SK-MEL-5 (cell line): ENCODE results near the gene SPATA31D4. TPM values are rescaled to one million over a fixed set of nuclear protein-coding genes. Genes with fewer than 3 reads are reported as not detected.
A peak's percentile ranks its signal among the peaks of the same experiment; 100 is the strongest.
"Not testable (repeated sequence)": the region's sequence is repeated elsewhere in the genome, so short reads cannot be mapped to it uniquely, and the experiment has no call there.

Experiments used
- DNase-seq: peaks from one replicate; pipeline ENCODE4 v3.0.0-alpha.2; 2016; ENCODE audit warnings: low read depth, low spot score
- in situ Hi-C: cut with HindIII; loops from 2 replicates; pipeline ENCODE4 v1.10.0; 2016; ENCODE audit warnings: low sequenced_read_pairs, high pct_unique_total_duplicates, low pct_unique_long_range_greater_than_20kb
- polyA plus RNA-seq, 2 experiments: library from polyadenylated mRNA; depleted of rRNA; stranded (reverse); fragments of >200 nt; gene quantifications; 2 replicates each; pipeline ENCODE4 v1.2.3, GENCODE V29; 2015
- total RNA-seq: library from RNA; depleted of rRNA; stranded (reverse); fragments of >200 nt; shearing (Covaris generic); gene quantifications from 2 replicates; pipeline ENCODE4 v1.2.3, GENCODE V29; 2014; rRNA removed

SPATA31D4 gene
- total RNA-seq, result not detected in 2 replicates
- not detected in 2 replicates for polyA plus RNA-seq (2015; cell fraction: cytosol; rRNA removed)
- not detected in 2 replicates for polyA plus RNA-seq (2015; cell fraction: nucleus; rRNA removed)

- in situ Hi-C loops, DNase-seq: not testable (repeated sequence)
Measured at GRCh38 chr9:81928305-81928704, at the start of gene SPATA31D4. TSS of gene SPATA31D4 (plus strand) at chr9:81928428. CDS start at chr9:81928514, 86 bp downstream.

- in situ Hi-C loops, result no loop called here
- DNase-seq, result no peak
Measured at GRCh38 chr9:81878530-81878929, 49.7 kb upstream of the SPATA31D4 start.

- DNase-seq, result no peak
- in situ Hi-C loops, result no loop called here
Measured at GRCh38 chr9:81879501-81879916, 48.7 kb upstream of the SPATA31D4 start.

GRCh38 chr9:81885602-81886001 is 42.6 kb upstream of the SPATA31D4 start:
- no peak for DNase-seq
- in situ Hi-C loops, result no loop called here

- in situ Hi-C loops, result no loop called here
- DNase-seq, result no peak
Measured at GRCh38 chr9:81886665-81887064, 41.6 kb upstream of the SPATA31D4 start.

- no peak for DNase-seq
- in situ Hi-C loops, result no loop called here
Measured at GRCh38 chr9:81890104-81890503, 38.1 kb upstream of the SPATA31D4 start.

GRCh38 chr9:81892440-81892839 is 35.8 kb upstream of the SPATA31D4 start:
- no peak for DNase-seq
- in situ Hi-C loops, result no loop called here

GRCh38 chr9:81893929-81894328 is 34.3 kb upstream of the SPATA31D4 start:
- in situ Hi-C loops, result no loop called here
- no peak for DNase-seq

GRCh38 chr9:81894891-81895290 is 33.3 kb upstream of the SPATA31D4 start:
- no peak for DNase-seq
- in situ Hi-C loops, result no loop called here

GRCh38 chr9:81896070-81896469 is 32.2 kb upstream of the SPATA31D4 start:
- DNase-seq, result no peak
- in situ Hi-C loops, result no loop called here

- in situ Hi-C loops, result no loop called here
- no peak for DNase-seq
Measured at GRCh38 chr9:81898851-81899250, 29.4 kb upstream of the SPATA31D4 start.

GRCh38 chr9:81902196-81902595 is 26.0 kb upstream of the SPATA31D4 start:
- DNase-seq, result no peak
- in situ Hi-C loops, result no loop called here

- in situ Hi-C loops, result no loop called here
- peak; percentile 36 for DNase-seq
Measured at GRCh38 chr9:81902626-81903025, 25.6 kb upstream of the SPATA31D4 start.

GRCh38 chr9:81906671-81907070 is 21.6 kb upstream of the SPATA31D4 start:
- in situ Hi-C loops, result no loop called here
- DNase-seq, result no peak

GRCh38 chr9:81912135-81912534 is 16.1 kb upstream of the SPATA31D4 start:
- no peak for DNase-seq
- in situ Hi-C loops, result no loop called here

- in situ Hi-C loops, result no loop called here
- no peak for DNase-seq
Measured at GRCh38 chr9:81915801-81916505, 12.3 kb upstream of the SPATA31D4 start.

- DNase-seq, in situ Hi-C loops: not testable (repeated sequence)
Measured at GRCh38 chr9:81918507-81918906, 9.7 kb upstream of the SPATA31D4 start.

- in situ Hi-C loops, DNase-seq: not testable (repeated sequence)
Measured at GRCh38 chr9:81930147-81930546, 1.9 kb downstream of the SPATA31D4 start.

GRCh38 chr9:81933547-81933946 is 5.3 kb downstream of the SPATA31D4 start:
- in situ Hi-C loops, DNase-seq: not testable (repeated sequence)
